NCI-H748 treated with DMSO at 0.1 percent for 48 hours (cell line): ENCODE measurements around the gene AK2.
A peak's percentile ranks its signal among the peaks of the same experiment; 100 is the strongest.
"Not testable (repeated sequence)": the region's sequence is repeated elsewhere in the genome, so short reads cannot be mapped to it uniquely, and the experiment has no call there.

Experiments
- DNase-seq: peaks from one replicate; lab custom pipeline; 2025; lab: John Stamatoyannopoulos, UW

The AK2 gene

DNA sequence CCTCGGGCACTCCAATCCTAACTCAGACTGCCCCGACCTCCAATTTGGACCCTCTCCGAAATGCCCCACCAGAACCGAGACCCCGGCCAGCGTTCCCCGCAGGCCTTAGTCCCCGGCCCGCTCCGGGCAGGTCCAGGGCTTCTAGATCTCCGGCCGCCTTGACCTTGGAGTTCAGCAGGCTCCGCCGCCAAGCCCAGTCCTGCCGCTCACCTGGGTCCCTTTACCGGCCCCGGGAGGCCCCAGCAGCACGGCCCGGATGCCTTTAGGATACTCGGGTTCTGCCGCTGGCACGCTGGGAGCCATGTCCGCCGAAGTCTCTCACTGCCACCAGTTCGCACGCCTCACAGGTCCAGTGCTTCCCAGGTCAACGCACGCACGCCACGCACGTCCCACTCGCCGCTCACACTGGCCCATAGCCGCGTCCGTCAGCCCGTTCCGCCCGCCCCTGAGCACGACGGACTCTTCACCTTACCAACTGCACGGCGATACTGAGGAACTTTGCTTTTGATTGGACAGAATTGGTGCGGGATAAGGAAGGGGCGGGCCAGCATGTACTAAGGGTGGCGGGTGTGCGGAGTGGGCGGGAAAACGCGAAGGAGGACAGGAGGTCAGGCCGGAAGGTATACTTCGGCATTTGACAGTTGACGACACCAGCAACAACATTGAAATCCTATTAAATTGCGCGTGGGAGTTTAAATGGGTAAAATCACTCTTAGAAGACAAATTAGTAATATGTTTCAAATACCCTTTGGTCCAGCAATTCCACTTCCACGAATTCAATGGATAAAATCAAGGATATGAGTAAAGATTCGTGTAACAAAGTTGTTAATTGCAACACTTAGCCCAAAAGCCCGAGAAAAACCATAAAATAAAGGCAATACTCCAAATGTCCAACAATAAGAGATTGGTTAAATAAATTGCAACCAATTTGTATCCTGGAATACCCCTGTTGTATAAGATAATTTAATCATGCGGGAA is at the start of gene AK2:
Gene AK2, minus strand, starts transcription at position 358 of the 978 bp plus-strand sequence. Its CDS starts 55 bp downstream, at position 303.
- DNase-seq: peak; percentile 88

GRCh38 chr1:33086384-33086850 is 49.7 kb upstream of the AK2 start:
- DNase-seq: peak; percentile 14

DNA sequence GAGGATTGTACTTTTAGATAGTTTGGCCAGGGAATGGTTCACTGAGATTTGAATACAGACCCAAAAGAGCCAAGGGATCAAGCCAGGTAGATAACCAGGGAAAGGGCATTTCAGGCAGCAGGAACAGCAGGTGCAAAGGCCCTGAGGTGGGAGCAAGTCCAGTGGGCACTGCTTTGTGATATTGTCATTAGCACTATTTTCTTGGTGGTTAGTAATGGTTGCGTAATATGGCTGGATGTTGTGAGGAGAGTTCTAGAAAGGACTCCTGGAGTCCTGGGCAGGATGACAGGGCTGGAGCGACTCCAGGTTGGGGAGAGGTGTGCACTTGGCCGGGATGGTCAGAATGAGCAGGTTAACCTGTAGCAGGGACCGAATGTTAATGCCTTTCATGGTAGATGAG is 48.6 kb upstream of the AK2 start:
- no peak for DNase-seq

DNA sequence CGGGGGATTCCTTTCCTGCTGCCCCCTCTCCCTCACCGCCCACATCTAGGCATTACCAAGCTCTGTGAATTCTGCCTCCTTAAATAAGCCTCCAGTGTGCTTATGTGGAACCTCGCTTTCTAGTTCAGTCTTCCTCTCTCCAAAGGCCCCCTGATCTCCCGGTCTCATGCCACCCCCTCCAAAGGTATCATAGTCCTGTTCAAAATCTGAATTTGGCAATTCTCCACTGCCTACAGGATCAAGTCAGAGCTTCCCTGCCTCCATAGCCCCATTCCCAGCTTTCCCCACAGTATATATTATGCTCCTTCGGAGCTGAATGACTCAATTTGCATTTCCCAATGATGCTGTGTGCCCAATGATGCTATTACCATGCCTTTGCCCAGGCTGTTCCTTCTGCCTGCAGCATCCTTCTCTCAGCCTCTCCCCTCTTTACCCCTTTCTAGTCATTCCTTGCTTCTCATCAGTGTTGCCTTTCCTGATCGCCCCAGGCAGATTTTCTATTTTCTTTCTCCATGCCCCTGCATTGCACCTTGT is 46.0 kb upstream of the AK2 start:
- no peak for DNase-seq

DNA sequence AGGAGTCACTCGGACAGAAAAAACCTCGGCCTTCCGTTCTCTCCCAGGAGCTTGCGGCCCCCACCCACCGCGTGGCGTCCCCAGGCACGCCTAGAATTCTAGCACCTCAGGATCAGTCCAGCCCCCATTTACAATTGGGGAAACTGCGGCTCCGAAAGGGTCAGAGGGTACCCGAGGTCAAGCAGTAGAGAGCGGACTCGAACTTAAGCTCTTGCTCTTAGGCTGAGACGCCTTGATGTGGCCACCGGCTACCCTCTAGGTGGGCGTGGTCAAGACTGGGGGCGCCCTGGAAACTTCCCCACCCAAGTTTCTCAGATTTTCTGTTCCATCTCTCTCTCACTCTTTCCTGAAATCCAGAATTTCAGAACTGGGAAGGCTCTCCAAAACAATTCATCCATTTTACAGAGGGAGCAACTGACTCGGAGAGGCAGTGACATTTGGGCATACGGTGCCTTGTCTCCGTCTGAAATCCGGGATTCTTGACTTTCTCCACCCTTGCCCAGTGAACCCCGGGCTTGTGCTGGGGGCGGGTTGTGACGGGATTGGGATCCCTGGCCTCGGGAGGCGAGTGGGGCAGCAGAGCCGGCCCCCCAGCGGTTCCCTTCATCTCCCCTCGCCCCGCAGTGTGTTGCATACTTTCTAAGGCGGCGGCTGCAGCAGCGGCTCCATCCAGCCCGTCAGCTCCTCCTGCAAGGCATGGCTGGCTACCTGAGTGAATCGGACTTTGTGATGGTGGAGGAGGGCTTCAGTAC is 45.0 kb upstream of the AK2 start:
- DNase-seq: no peak

DNA sequence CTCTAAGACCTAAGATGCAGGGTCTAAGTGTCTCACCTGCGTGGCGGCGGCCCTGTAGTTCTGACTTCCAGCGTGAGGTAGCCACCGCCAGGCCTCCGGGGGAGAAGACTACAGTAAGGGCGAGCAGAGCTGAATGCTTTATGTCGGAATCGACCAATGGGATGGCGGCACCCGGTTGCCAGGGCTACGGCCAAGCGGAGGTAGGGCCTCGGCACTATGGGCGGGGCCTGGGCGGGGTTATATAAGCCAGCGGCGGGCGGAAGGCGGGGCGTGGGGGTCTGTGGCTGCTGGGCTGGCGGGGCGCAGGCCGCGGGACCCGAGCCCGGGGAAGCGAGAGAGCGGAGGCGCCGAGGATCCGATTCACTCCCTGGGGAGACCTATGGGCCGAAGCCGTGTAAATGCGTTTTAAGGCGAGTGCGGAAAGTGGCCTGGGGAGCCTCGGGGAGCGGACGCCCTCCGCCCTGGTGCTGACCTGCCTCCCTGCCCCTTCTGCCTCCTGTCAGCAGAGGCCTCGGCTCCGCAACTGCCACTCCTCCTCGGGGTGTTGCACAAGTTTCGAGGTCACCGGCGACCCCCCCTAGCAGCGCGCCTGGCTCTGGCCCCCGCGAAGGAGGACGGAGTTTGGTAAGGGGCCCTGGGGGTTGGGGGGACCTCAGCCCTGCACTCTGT is 44.3 kb upstream of the AK2 start, which contains the start of gene AZIN2:
Gene AZIN2, plus strand, starts transcription at position 269 of the 669 bp plus-strand sequence. CDS start 1,097 bp downstream, outside the sequence.
- peak; percentile 76 for DNase-seq

- DNase-seq: no peak
Observed at GRCh38 chr1:33080373-33080772, 43.7 kb upstream of the AK2 start.

GRCh38 chr1:33078030-33078591 is 41.4 kb upstream of the AK2 start:
- DNase-seq: no peak

DNA sequence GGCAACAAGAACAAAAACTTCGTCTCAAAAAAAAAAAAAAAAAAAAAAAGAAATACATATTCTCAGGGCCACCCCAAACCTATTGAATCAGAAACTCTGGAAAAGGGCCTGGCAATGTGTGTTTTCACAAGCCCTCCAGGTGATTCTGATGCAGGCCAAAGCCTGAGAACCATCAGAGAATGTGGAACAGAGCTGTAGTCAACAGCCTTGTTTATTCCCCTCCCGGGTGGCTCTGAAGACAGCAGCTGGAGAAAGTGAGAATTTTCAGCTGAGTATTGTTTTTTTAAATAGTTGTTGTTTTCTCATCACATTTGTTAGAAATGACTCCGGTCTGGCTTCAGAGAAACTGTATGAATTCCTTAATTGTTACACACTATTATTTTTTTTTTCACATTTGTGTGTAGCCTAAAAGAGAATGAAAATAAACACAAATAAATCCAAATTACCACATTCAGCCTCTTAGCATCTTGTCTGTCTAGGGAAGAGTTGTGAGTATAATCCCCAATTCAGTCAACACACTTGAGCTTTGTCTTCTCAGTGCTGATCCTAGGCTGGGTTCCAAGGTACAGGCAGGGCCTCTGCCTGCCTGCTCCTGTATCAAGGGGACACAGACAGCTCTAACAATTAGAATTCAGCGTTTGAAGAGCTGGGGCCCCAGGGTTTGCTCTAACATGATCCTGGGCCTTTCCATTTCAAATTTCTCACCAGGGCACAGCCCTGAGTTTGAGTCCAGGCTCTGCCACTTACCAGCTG is 37.7 kb upstream of the AK2 start:
- DNase-seq: no peak

DNA sequence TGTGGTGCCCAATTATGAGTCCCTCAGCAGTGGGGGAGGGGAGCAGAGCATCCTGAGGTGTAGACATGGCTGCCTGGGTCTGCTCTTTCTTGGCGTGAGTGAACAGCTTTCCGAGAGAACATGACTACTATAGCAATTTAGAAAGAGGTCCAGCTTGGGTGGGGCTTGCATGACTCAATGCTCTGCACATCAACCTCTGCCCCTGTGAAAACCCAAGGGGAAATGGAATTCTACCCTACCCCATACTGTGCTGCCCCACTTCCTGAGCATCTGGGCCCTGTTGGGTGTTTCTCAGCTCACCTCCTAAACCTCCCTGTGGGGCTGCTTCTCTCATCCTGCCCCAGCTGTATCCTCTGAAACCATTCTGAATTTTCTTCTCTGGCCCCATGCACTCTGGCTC is 36.0 kb upstream of the AK2 start:
- DNase-seq: no peak

GRCh38 chr1:33070628-33071027 is 33.9 kb upstream of the AK2 start:
- no peak for DNase-seq

DNA sequence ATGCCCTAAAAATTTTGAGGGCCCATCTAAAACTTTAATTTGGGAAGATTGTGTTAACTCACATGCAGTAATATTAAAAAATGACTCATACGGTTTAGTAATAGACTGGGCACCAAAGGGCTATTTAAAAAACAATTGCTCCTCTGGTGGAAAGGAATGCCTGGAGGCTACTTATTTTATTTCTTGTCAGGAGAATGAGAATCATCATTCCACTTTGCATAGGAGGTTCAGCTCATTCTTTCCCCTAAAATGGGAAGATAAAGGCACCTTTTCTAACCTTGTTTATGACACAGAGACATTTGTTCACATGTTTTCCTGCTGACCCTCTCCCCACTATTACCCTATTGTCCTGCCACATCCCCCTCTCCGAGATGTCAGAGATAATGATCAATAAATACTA is 31.4 kb upstream of the AK2 start:
- DNase-seq: not testable (repeated sequence)

DNA sequence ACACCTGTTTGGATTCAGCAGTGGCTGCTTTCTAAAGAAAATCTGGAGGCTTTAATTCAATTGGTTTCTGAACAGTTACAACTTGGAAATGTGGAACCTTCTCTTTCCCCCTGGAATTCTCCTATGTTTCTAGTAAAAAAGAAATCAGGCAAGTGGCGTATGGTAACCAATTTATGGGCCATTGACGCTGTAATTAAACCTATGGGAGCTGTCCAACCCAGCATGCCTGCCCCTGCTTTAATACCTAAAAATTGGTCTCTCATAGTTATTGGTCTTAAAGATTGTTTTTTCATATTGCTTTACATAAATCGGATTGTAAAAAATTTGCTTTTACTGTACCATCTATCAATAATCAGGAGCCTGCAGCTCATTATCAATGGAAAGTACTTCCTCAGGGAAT is 29.8 kb upstream of the AK2 start:
- not testable (repeated sequence) for DNase-seq

- DNase-seq: no peak
Observed at GRCh38 chr1:33065301-33065700, 28.6 kb upstream of the AK2 start.

- DNase-seq: not testable (repeated sequence)
Observed at GRCh38 chr1:33064284-33064683, 27.6 kb upstream of the AK2 start.

GRCh38 chr1:33061834-33062233 is 25.2 kb upstream of the AK2 start:
- DNase-seq: no peak

DNA sequence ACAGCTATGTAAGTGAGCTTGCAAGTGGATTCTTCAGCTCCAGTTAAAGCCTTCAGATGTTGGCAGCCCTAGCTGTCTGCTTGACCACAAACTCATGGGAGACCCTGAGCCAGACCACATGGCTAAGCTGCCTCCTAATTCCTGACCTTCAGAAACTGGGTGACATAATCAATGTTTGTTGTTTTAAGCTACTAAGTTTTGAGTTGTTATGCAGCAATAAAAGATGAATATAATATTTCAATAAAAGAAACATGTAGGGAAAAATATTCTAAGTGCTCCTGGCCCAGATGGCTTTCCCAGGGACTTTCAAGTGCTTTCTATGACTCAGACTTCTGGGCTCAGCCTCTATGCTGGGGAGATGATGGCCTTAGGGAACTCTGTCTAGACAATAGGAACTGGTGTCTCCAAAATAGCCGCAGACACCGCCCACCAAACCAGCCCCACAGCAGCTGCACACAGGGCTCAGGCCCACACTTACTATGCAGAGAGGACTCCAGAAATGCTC is 23.9 kb upstream of the AK2 start:
- no peak for DNase-seq

- DNase-seq: no peak
Observed at GRCh38 chr1:33057095-33057494, 20.4 kb upstream of the AK2 start.

DNA sequence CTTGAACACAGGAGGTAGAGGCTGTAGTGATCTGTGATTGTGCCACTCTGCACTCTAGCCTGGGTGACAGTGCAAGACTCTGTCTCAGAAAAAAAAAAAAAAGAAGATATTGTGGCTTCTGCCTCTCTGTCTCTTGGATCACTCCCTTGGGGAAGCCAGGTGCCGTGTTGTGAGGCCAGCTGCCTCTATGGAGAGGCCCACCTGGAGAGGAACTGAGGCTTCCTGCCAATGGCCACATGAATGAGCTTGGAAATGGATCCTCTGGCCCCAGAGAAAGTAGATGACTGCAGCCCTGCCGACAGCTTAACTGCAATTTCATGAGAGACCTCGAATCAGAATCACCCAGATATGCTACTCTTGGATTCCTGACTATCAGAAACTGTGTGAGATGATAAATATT is 19.7 kb upstream of the AK2 start:
- DNase-seq: no peak

GRCh38 chr1:33055210-33056008 is 18.7 kb upstream of the AK2 start:
- DNase-seq: peak; percentile 28
